NCI-H524 treated with DMSO at 0.1 percent for 48 hours (cell line): ENCODE results near the gene IMP4.
"Not testable (repeated sequence)": the region's sequence is repeated elsewhere in the genome, so short reads cannot be mapped to it uniquely, and the experiment has no call there.

Experiments
- DNase-seq: peaks from one replicate; lab custom pipeline; 2025; lab: John Stamatoyannopoulos, UW

IMP4 gene, protein sequence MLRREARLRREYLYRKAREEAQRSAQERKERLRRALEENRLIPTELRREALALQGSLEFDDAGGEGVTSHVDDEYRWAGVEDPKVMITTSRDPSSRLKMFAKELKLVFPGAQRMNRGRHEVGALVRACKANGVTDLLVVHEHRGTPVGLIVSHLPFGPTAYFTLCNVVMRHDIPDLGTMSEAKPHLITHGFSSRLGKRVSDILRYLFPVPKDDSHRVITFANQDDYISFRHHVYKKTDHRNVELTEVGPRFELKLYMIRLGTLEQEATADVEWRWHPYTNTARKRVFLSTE

GRCh38 chr2:130342533-130343275 is at the start of gene IMP4:
Gene IMP4, plus strand, starts transcription at chr2:130342897. Its CDS starts 36 bp downstream, at chr2:130342933.
- DNase-seq = peak; percentile 94

GRCh38 chr2:130300258-130300969 is 42.3 kb upstream of the IMP4 start:
- DNase-seq = no peak

DNA sequence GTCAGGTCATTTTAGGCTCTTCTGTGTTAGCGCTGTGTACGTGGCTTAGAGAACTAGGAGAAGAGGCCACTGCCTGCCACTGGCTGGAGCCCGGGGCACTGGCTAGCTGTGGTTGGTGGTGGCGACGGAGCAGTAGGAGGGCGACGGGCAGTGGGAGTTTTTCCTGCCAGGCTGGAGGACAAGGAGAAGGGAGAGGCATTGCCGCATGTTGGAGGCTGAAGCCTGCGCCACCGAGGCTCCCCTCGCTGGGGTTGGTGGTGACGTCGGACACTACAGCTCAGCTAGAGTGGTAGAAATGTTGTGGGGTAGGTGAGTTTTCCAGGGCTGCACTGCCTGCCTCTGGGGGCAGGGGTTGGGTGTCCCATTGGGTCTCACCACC is 41.7 kb upstream of the IMP4 start:
- no peak for DNase-seq

DNA sequence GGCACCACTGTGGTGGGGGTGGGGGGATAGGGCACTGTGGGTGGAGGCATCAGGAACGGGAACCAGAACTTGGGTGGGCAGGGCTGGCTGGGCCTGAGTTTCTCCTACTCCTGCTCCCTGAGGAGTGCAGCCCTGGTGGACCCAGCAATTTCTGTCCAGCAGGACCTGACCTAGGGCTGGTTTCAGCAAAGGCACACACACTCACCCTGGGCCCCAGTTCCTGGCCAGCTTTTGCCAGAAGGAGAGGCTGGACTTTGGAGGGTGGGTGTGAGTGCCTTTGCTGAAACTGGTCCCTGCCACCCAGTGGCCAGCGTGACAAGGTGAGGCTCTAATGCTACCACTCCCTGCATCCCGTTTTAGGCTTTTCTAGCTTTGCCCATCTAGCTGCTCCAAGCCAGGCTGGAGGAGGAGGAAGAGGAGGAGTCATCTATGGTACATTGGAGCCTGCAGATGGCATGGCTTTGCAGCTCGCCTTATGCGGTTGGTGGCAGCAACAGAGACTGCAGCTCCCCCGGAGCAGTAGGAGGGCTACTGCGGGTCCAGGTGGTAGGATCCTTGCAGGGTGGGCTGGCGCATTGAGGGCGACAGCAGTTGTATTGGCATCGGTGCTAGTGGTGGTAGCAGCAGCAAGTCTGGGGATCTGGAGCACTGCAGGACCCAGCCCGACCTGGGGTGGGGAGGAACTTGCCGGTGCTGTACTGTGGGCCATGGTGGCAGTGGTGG is 40.4 kb upstream of the IMP4 start:
- DNase-seq = no peak

DNA sequence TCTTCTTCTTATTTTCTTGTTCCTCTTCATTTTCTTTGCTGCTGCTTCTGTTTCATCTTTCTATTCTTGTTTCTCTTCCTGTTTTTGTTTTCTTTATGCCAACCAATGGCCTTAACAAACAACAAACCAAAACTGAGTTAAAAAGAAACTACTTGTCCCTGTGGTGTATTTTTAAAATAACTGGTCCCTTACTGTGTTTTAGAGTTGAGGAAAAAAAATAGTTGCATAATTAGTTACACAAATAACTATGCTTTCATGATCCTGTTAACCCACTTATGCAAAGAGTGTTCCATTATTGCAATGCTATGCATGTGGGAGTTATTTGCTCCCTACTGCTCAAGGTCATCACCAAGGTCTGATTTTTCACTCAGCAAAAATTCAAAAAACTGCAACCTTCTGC is 39.5 kb upstream of the IMP4 start:
- DNase-seq = no peak

- DNase-seq = no peak
These were observed 38.0 kb upstream of the IMP4 start for GRCh38 chr2:130304726-130305125.

DNA sequence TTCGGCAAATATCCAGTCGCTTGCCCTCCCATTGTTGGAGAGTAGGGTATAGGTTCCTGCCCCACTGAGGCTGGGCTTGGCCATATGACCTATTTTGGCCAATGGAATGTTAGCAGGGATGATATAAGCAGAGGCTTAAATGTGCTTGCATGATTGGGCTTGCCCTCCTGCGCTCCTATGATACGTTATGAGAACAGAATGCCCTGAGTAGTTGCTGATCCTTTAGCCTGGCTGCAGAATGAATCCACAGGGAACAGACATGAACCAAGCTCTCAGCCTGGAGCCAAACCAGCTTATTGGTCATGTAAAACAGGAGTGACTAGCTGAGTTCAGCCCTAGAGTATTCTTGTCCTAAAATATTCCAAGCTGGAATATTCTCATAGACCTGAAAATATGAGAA is 34.8 kb upstream of the IMP4 start:
- no peak for DNase-seq

GRCh38 chr2:130310881-130311280 is 31.8 kb upstream of the IMP4 start:
- no peak for DNase-seq

- no peak for DNase-seq
These were observed 28.8 kb upstream of the IMP4 start for GRCh38 chr2:130313812-130314334.

DNA sequence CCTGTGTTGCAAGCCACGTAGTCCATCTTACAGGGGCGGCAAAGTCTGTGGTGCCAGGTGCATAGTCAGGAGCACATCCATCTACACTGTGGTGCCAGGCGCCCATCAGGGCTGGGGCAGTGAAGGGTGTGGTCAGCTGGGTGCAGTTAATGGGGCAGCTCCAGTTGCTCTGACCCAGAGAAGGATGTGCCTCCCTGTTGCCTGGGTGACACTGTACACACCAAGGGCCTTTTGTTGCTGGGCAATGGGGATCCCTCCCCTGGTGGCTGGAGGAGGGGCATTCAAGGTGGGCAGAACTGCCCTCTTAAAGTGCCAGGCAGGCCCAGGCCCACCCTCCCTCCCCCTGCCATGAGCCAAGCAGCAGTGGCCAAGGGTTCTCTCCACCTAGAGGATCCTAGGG is 28.3 kb upstream of the IMP4 start:
- DNase-seq = no peak

- DNase-seq = no peak
These were observed 26.1 kb upstream of the IMP4 start for GRCh38 chr2:130316596-130316995.

DNA sequence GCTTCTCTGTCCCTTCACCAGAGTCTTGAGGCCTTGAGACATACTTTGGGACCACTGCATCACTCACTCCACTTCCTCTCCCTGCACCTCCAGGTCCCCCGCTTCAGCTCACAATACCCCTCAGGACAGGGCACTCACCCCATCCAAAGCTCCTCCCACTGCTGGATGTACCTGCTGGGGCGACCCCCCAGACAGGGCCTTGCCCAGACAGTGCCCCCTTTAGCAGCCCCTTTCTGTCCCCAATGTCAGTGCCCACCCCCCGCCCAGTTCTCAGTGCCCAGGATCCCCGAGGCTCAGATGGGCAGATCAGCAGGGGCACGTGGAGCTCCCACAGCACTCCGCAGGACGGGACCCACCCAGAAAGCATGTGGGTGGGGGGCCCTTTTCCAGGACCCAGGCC is 23.8 kb upstream of the IMP4 start:
- DNase-seq = no peak

DNA sequence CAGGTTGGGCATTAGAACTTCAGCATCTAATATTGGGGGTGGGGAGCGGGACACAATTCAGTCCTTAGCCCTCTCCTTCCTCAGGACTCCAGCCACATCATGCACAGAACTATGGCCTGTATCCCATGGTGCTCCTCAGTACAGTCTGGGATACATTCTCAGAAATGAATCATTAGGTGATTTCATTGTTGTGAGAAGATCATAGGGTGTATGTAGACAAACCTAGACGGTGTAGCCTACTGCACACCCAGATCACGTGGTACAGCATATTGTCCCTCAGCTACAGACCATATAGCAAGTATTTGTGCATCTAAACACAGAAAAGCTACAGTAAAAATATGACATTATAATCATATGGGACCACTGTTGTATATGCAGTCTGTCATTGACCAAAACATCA is 23.2 kb upstream of the IMP4 start:
- DNase-seq = no peak

DNA sequence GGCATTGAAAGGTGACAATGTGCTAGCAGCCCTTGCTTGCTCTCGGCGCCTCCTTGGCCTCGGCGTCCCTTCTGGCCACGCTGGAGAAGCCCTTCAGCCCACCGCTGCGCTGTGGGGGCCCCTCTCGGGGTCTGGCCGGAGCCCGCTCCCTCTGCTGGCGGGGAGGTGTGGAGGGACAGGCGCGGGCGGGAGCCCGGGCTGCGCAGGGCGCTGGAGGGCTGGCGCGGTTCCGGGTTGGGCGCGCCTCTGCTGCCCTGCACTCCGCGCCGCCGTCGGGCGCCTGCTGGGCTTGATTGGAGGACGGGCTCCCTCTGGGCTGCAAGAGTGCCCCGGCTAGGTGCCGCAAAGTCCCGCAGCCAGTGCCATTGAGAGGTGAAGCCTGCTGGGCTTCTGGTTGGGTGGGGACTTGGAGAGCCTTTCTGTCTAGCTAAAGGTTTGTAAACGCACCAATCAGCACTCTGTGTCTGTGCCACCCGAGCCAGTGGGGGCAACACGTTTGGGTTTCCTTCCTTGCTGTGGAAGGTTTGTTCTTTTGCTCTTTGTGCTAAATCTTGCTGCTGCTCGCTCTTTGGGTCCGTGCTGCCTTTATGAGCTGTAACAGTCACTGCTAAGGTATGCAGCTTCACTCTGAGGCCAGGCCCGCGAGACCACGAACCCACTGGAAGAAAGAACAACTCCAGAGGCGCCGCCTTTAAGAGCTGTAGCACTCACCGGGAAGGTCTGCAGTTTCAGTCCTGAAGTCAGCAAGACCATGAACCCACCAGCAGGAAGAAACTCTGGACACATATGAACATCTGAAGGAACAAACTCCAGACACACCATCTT is 14.8 kb upstream of the IMP4 start:
- DNase-seq = no peak

DNA sequence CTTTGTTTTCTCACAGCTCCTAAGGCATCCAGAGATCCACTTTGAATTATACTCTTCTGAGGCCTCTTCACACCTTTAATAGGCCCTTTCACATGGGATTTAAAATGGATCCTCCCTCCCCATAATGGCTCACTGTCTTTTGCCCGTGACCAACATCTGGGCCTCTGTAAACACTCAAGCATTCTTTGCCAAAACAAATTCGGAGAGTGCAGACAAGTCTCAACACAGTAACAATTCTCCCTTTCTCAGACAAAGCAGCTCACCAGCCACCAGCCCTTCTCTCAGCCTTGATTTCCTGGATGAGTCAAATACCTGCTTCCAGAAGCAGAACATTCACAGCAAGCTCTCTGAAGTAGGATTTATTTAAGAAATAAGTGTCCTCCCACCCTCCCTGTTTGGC is 14.0 kb upstream of the IMP4 start:
- no peak for DNase-seq

DNA sequence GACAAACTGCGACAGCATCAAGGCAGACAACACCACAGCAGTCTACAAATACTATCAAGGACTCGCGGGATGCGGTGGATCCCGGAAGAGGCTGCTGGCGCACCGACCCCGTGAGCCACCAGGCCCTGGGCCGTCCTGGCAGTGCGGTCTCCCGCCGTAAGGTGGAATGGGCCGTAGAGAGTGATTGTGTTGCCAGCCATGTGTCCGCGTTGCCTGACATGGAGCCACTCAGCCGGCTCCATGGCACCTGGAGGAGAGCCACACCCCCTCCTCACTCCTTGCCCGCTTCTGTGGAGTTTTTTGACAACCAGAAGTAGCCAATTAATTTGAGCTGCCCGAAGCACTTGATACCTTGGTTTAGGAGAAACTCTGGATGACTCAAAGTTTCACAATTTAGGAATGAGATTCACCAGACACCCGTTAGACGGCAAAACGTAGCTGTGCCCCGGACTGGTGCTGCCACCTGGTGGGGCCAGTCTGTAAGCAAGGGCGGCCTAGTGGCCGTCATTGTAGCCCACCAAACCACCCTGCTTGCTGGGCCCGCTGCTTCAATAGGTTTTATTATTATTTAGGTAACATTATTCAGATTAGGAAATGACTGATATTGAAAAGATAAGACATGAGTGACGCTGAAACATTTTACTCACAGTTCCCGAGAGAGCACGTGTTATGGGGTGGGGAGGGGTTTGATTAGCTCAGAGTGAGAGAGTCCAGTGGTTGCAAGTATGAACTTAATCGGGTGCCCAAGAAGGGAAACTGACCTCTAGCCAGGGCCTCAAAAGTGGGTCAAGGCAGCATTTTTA is 10.2 kb upstream of the IMP4 start:
- no peak for DNase-seq

GRCh38 chr2:130333253-130333652 is 9.4 kb upstream of the IMP4 start:
- not testable (repeated sequence) for DNase-seq

DNA sequence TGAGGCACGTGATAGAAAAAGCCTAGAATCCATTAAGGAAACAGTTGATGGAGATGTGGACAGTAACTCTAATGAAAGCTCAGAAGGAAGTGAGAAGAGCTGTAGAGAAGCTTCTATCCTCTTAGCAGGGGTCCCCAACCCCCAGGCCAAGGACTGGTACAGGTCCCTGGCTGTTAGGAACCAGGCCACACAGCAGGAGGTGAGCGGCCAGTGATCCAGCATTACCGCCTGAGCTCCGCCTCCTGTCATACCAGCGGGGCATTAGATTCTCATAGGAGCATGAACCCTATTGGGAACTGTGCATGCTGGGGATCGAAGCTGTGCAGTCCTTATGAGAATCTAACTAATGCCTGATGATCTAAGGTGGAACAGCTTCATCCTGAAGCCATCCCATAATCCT is 8.7 kb upstream of the IMP4 start:
- DNase-seq = no peak

- DNase-seq = no peak
These were observed 7.5 kb upstream of the IMP4 start for GRCh38 chr2:130335226-130335625.

GRCh38 chr2:130336150-130336876 is 6.4 kb upstream of the IMP4 start:
- no peak for DNase-seq
